HK-2 (cell line): ENCODE measurements around the gene RNU6-7.
A peak's percentile ranks its signal among the peaks of the same experiment; 100 is the strongest.

Source experiments
- DNase-seq: peaks from one replicate; pipeline ENCODE4 v3.0.0-alpha.2; 2018; ENCODE audit not compliant: unreplicated experiment

Gene RNU6-7

DNA sequence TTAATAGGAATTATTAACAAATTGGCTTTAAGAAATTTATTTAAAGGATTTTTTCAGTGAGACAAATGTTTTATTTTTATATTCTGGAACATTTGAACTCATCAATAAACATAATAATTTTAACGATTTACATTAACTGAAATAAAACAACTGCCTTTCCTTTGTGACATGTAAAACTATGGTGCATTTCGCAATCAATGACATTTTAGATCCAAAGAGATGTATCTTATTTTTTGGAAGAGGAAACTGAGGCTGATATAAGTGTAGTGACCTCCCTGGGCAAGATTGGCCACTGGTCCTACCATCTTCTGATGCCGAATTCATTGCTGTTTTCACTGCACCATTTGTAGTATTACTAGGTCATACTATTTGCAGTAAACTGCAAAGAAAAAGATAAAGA lies 3.7 kb downstream of the RNU6-7 start:
- no peak for DNase-seq

DNA sequence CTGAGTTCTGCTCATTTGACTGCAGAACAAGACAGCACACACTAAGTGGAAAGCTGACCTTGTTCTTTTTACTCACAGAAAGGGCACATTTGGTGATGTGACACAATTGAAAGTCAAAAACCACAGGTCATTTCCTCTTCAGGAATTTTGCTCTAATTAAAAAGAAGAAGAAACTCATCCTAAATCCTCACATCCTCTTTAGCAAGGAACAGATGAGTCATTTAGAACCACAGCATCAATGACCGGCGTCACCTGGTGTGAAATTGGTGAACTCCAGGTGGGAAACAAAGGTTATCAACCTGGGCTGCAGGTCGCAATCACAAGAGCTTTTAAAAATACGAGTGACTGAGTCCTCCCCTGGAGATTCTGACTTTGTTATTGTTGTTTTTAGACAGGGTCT lies 4.1 kb downstream of the RNU6-7 start:
- DNase-seq: no peak

GRCh38 chr14:32206552-32206951 lies 4.7 kb downstream of the RNU6-7 start:
- DNase-seq: no peak

DNA sequence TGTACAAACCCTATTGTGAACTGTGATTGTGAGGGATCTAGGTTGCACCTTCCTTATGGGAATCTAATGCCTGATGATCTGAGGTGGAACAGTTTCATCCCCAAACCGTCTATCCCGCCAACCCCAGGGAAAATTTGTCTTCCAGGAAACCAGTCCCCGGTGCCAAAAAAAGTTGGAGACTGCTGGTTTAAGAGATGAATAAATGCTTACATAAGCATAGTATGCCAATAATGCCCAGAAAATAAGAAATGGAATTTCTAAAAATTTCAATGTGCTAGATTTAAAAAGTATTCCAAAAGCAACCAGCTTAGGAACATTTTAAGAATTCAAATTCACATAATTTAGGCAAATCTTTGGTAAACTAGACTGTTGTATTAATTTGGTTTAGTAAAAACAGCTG lies 6.6 kb downstream of the RNU6-7 start:
- no peak for DNase-seq

GRCh38 chr14:32209471-32209870 lies 7.6 kb downstream of the RNU6-7 start:
- DNase-seq: no peak

GRCh38 chr14:32211068-32211404 lies 9.2 kb downstream of the RNU6-7 start:
- DNase-seq: no peak

DNA sequence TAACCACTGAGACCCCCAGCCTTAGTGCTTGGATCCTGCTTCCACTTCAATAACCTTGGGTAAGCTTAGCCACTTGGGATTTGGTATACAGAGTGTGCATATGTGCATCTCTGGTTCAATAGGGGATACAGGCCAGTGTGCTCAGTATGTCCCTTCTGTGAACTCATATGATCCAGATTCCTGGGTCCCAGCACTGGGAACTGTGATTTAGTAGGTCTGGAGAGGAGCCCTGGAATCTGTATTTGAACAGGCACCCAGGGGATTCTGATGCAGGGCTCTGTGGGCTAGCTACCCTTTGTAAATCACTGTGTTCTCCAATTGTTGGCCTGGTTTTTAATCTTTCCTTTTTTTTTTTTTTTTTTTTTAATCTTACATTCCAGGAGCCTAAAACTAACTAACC lies 11.0 kb downstream of the RNU6-7 start:
- no peak for DNase-seq

DNA sequence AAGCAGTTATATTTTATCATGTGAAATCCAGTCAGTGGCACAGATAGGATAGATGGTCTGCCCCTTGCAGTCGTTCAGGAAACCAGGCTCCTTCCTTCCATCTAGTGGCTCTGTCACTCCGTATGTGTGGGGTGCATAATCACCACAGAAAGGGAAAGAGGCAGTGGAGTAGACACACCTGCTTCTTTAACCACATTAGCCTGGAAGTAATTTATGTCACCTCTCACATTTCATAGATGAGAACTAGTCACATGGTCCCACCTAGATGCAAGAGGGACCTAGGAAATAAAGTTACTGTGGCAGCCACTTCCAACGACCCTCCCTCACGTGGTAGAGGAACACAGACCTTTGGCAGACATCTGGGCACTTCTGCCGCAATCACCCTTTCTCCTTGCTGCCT lies 15.5 kb downstream of the RNU6-7 start:
- no peak for DNase-seq

- DNase-seq: peak; percentile 44
Observed at GRCh38 chr14:32224737-32225377, 23.0 kb downstream of the RNU6-7 start.

DNA sequence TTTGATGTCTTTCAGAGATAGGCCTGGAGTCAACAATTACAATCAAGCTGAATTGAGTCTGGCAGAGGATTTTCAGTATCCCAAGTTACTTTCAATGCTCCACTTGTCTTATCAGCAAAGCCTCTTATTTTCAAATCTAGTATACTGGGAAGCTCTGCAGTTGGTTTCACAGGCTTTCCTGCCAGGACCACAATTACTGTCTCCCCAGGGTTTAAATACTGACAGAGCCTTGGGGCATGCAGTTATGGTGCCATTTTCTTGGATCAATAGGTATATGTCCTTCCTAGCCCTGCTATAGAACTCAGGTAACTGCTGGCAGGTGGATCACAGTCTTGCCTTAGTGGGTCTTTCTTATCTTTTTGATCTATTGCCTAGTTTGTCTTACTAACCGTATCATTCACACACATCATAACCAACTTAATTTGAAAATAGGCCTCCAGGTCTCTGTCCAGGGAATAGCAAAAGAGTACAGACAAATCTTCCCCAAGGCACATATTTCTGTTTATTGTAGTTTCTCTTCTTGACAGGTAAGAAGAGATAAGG lies 23.6 kb downstream of the RNU6-7 start:
- DNase-seq: no peak

DNA sequence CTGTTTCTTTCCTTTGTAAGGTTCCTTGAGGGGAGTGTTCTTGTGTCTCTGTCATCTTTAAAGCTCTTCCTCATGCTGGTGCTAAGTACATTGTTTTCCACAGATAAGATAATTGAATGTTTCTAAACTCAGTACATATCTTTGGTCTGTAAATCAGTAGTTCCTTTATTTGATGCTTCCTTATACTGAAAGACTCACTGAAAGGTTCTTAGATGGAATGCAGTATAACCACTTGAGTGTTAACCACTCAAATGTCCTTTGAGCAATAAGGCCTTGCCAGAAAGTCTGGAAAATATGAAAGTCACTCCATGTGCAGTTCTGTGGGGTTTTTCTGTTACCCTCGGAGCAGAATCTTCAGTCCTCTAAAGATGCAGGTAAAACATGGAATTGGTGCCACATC lies 24.2 kb downstream of the RNU6-7 start:
- DNase-seq: no peak

DNA sequence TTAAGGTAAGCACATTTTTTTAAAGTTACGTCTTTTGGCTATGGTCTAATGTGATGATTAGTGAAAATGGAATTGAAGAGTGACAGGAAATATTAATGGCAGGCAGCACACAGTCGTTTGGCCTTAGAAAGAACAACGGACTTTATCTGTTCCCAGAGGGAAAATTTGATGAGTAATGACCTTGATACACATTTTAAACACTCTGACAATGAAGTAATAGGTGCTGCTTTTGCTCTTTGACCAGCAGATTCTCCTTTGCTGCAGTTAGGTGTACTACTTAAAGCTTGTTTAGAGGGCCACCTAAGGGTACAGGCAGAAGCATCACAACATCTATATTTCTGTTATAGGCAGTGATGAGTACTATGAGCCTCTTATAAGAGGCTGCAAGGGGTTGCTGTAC lies 28.3 kb downstream of the RNU6-7 start:
- no peak for DNase-seq

DNA sequence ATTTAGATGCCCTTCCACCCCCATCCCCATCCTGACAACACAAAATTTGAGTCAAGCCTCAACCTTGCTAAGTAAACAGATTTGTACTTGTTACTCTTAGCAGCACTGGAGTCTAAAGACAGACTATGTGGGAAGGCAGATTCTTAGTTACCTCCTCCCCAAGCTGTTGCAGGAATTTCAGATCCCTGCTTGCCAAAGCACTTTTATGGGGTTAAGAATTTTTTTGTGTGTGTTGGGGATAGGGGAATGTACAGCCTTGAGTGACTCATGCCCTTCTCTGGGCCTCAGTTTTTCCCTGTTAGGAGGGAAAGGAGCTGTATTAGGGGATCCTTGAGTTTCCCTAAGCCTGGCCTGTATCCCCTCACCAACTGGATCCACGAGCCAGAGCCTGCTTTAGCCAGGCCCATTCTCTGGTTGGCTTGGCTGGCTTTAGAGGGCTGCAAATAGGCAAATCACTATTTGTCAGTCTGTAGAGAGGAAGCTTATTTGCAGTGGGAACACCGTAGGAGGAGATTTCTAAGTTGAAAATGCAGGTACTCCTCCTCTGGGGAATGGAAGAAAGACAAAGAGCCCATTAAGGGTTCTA lies 28.9 kb downstream of the RNU6-7 start:
- no peak for DNase-seq

GRCh38 chr14:32232481-32232880 lies 30.6 kb downstream of the RNU6-7 start:
- no peak for DNase-seq

DNA sequence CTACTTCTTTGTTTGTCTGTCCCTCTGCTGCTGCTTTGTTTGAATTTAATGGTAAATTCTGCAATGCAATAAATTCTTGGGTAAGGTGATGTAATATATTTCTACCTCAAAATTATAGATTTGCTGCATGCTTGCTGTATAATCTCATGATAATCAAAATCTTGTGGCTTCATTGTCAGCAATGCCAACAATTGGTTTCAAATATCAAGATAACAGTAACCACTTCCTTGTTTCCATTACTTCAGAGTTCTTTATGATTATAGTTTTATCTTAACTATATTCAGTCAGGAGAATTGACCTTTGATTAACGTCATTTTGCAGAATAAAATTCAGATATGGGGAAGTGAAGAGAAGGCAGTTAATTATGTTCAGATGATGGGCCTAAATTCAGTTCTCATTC lies 31.4 kb downstream of the RNU6-7 start:
- no peak for DNase-seq

GRCh38 chr14:32244404-32244803 lies 42.6 kb downstream of the RNU6-7 start:
- DNase-seq: no peak

DNA sequence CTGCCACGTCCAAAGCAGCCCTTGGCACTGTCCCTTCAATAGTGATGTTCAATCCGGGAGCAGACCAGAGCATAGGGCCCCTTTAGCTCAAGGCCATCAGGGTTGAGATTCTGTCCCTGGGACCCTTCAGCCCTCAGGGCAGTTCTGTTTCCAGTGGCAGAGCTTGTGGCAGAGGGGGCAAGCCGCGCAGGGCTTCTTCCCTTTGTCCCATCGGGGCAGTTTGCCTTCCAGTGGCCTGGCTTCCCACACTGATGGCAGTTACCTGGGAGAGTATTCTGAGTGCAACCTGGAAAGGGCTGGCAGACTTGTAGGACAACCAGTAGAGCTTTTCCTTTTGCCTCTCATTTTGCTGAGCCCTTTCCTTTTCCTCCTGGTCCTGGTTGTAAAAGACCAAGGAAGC lies 44.9 kb downstream of the RNU6-7 start:
- no peak for DNase-seq

DNA sequence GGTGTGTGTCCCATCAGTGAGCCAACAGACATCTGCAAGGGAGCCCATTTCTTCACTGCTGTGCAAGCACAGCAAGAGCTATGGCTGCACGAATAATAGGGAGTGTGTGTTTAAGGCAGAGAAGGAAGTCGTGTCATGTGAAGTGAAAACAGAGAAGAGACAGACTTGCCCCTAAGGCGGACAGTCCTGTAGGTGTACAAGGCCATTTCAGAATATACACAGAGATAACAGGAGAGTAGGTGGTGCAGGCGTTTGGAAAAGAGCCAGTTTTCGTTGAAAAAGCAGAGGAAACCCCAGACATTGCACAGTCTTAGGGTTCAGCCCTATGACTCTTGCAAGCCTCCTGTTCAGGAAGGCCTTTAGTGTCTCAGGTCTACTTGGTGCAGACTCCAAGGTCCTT lies 47.5 kb downstream of the RNU6-7 start:
- no peak for DNase-seq

DNA sequence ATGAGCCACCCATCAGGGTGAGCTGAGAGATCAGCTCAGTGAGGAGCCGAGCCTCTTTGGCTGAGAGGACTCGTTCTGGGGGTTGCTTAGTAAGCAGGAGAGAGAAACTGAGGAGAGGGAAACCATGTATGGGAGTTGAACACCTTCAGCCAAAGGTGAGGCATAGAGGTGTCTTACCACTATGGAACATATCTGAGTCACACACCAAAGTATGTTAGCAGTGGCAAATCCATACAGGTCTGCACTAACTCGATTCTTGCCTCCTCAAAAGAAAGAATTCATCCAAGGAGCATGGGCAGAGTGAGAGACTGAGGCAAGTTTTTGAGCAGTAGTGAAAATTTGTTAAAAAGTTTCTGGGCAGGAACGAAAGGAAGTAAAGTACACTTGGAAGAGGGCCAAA lies 47.9 kb downstream of the RNU6-7 start:
- no peak for DNase-seq

GRCh38 chr14:32250681-32251080 lies 48.8 kb downstream of the RNU6-7 start:
- DNase-seq: no peak

GRCh38 chr14:32251530-32251929 lies 49.7 kb downstream of the RNU6-7 start:
- DNase-seq: no peak
